ENCODE results near the gene CENPM. TPM values are rescaled to one million over a fixed set of nuclear protein-coding genes. Genes with fewer than 3 reads are reported as not detected.
A peak's percentile ranks its signal among the peaks of the same experiment; 100 is the strongest.

Gene CENPM
- total and polyA plus RNA-seq, 2 donors, result 13.1 to 31.4 TPM

GRCh38 chr22:41913842-41914534 lies 33.0 kb downstream of the CENPM start:
- DNase-seq (ENCODE audit: low read depth in 6 of 9, low spot score in 9 of 9), result no peak
- Histone ChIP-seq H3K4me1 (ENCODE audit: control insufficient read depth in 2 of 2, insufficient read depth in 2 of 2, low read length in 2 of 2) (peaks cover under 1 to 26% of the 10 kb centered on the region in 2 donors), H3K27ac (ENCODE audit: low read depth in 1 of 2, low read length in 1 of 2) (no peak overlapping the region), H3K9me3 (ENCODE audit: control insufficient read depth in 2 of 2, insufficient read depth in 1 of 2, low read length in 1 of 2) (peaks cover 0 to 4% of the 10 kb centered on the region in 2 donors), H3K4me3 (ENCODE audit: low read length in 2 of 2) (peak overlapping the region in 1 of 2 donors; percentile 48), H3K27me3 (ENCODE audit: control insufficient read depth in 2 of 2, insufficient read depth in 1 of 2, low read length in 1 of 2) (peaks cover 92 to 98% of the 10 kb centered on the region in 2 donors), H3K36me3 (ENCODE audit: control insufficient read depth in 2 of 2, insufficient read depth in 2 of 2, low read length in 1 of 2) (no peaks in the 10 kb centered on the region)
- 7% methylated on average over 79 of the region's 79 CpGs for WGBS

- WGBS, result 79% methylated on average over 11 of the region's 11 CpGs
- H3K27ac ChIP-seq (ENCODE audit: low read depth in 1 of 2, low read length in 1 of 2), result no peak overlapping the region
- H3K9me3 ChIP-seq (ENCODE audit: control insufficient read depth in 2 of 2, insufficient read depth in 1 of 2, low read length in 1 of 2), result peaks cover 0 to 3% of the 10 kb centered on the region in 2 donors
- H3K27me3 ChIP-seq (ENCODE audit: control insufficient read depth in 2 of 2, insufficient read depth in 1 of 2, low read length in 1 of 2), result peaks cover 88 to 98% of the 10 kb centered on the region in 2 donors
- DNase-seq (ENCODE audit: low read depth in 6 of 9, low spot score in 9 of 9), result no peak
- no peak overlapping the region for H3K4me3 ChIP-seq (ENCODE audit: low read length in 2 of 2)
- H3K36me3 ChIP-seq (ENCODE audit: control insufficient read depth in 2 of 2, insufficient read depth in 2 of 2, low read length in 1 of 2), result no peaks in the 10 kb centered on the region
- peaks cover 0 to 18% of the 10 kb centered on the region in 2 donors for H3K4me1 ChIP-seq (ENCODE audit: control insufficient read depth in 2 of 2, insufficient read depth in 2 of 2, low read length in 2 of 2)
Observed at GRCh38 chr22:41913040-41913719, 33.8 kb downstream of the CENPM start.

GRCh38 chr22:41912338-41913039 lies 34.5 kb downstream of the CENPM start:
- no peak for DNase-seq (ENCODE audit: low read depth in 6 of 9, low spot score in 9 of 9)
- WGBS, result 86% methylated on average over 9 of the region's 9 CpGs
- Histone ChIP-seq H3K36me3 (ENCODE audit: control insufficient read depth in 2 of 2, insufficient read depth in 2 of 2, low read length in 1 of 2) (peaks cover 4 to 6% of the 10 kb centered on the region in 2 donors), H3K4me3 (ENCODE audit: low read length in 2 of 2) (no peak overlapping the region), H3K27me3 (ENCODE audit: control insufficient read depth in 2 of 2, insufficient read depth in 1 of 2, low read length in 1 of 2) (peaks cover 83 to 98% of the 10 kb centered on the region in 2 donors), H3K9me3 (ENCODE audit: control insufficient read depth in 2 of 2, insufficient read depth in 1 of 2, low read length in 1 of 2) (no peaks in the 10 kb centered on the region), H3K27ac (ENCODE audit: low read depth in 1 of 2, low read length in 1 of 2) (no peak overlapping the region), H3K4me1 (ENCODE audit: control insufficient read depth in 2 of 2, insufficient read depth in 2 of 2, low read length in 2 of 2) (peaks cover 0 to 12% of the 10 kb centered on the region in 2 donors)

- Histone ChIP-seq H3K4me3 (ENCODE audit: low read length in 2 of 2) (peak overlapping the region in 1 of 2 donors; percentile 23), H3K27me3 (ENCODE audit: control insufficient read depth in 2 of 2, insufficient read depth in 1 of 2, low read length in 1 of 2) (peaks cover 72 to 84% of the 10 kb centered on the region in 2 donors), H3K9me3 (ENCODE audit: control insufficient read depth in 2 of 2, insufficient read depth in 1 of 2, low read length in 1 of 2) (no peaks in the 10 kb centered on the region), H3K36me3 (ENCODE audit: control insufficient read depth in 2 of 2, insufficient read depth in 2 of 2, low read length in 1 of 2) (peaks cover 13 to 15% of the 10 kb centered on the region in 2 donors), H3K4me1 (ENCODE audit: control insufficient read depth in 2 of 2, insufficient read depth in 2 of 2, low read length in 2 of 2) (peaks cover 0 to 12% of the 10 kb centered on the region in 2 donors), H3K27ac (ENCODE audit: low read depth in 1 of 2, low read length in 1 of 2) (no peak overlapping the region)
- 9% methylated on average over 37 of the region's 37 CpGs for WGBS
- no peak for DNase-seq (ENCODE audit: low read depth in 6 of 9, low spot score in 9 of 9)
Observed at GRCh38 chr22:41911001-41911611, 35.8 kb downstream of the CENPM start.

GRCh38 chr22:41910050-41911000 lies 36.6 kb downstream of the CENPM start:
- no peak for DNase-seq (ENCODE audit: low read depth in 6 of 9, low spot score in 9 of 9)
- Histone ChIP-seq H3K4me3 (ENCODE audit: low read length in 2 of 2) (peak overlapping the region in 1 of 2 donors; percentile 23), H3K9me3 (ENCODE audit: control insufficient read depth in 2 of 2, insufficient read depth in 1 of 2, low read length in 1 of 2) (no peaks in the 10 kb centered on the region), H3K36me3 (ENCODE audit: control insufficient read depth in 2 of 2, insufficient read depth in 2 of 2, low read length in 1 of 2) (peaks cover 20 to 21% of the 10 kb centered on the region in 2 donors), H3K4me1 (ENCODE audit: control insufficient read depth in 2 of 2, insufficient read depth in 2 of 2, low read length in 2 of 2) (peaks cover 0 to 10% of the 10 kb centered on the region in 2 donors), H3K27me3 (ENCODE audit: control insufficient read depth in 2 of 2, insufficient read depth in 1 of 2, low read length in 1 of 2) (peaks cover 64 to 76% of the 10 kb centered on the region in 2 donors), H3K27ac (ENCODE audit: low read depth in 1 of 2, low read length in 1 of 2) (no peak overlapping the region)
- WGBS, result 3% methylated on average over 112 of the region's 112 CpGs

GRCh38 chr22:41909310-41910049 lies 37.5 kb downstream of the CENPM start:
- peak overlapping the region in 1 of 2 donors; percentile 44 for H3K27ac ChIP-seq (ENCODE audit: low read depth in 1 of 2, low read length in 1 of 2)
- H3K36me3 ChIP-seq (ENCODE audit: control insufficient read depth in 2 of 2, insufficient read depth in 2 of 2, low read length in 1 of 2), result peaks cover 28 to 29% of the 10 kb centered on the region in 2 donors
- peaks cover 57 to 69% of the 10 kb centered on the region in 2 donors for H3K27me3 ChIP-seq (ENCODE audit: control insufficient read depth in 2 of 2, insufficient read depth in 1 of 2, low read length in 1 of 2)
- H3K4me1 ChIP-seq (ENCODE audit: control insufficient read depth in 2 of 2, insufficient read depth in 2 of 2, low read length in 2 of 2), result peaks cover 0 to 7% of the 10 kb centered on the region in 2 donors
- WGBS, result 37% methylated on average over 55 of the region's 55 CpGs
- no peak overlapping the region for H3K4me3 ChIP-seq (ENCODE audit: low read length in 2 of 2)
- H3K9me3 ChIP-seq (ENCODE audit: control insufficient read depth in 2 of 2, insufficient read depth in 1 of 2, low read length in 1 of 2), result no peaks in the 10 kb centered on the region
- DNase-seq (ENCODE audit: low read depth in 6 of 9, low spot score in 9 of 9), result no peak

- 80% methylated on average over 14 of the region's 14 CpGs for WGBS
- H3K4me3 ChIP-seq (ENCODE audit: low read length in 2 of 2), result no peak overlapping the region
- H3K27me3 ChIP-seq (ENCODE audit: control insufficient read depth in 2 of 2, insufficient read depth in 1 of 2, low read length in 1 of 2), result peaks cover 48 to 62% of the 10 kb centered on the region in 2 donors
- peaks cover 37% of the 10 kb centered on the region in 2 donors for H3K36me3 ChIP-seq (ENCODE audit: control insufficient read depth in 2 of 2, insufficient read depth in 2 of 2, low read length in 1 of 2)
- no peak for DNase-seq (ENCODE audit: low read depth in 6 of 9, low spot score in 9 of 9)
- no peaks in the 10 kb centered on the region for H3K9me3 ChIP-seq (ENCODE audit: control insufficient read depth in 2 of 2, insufficient read depth in 1 of 2, low read length in 1 of 2)
- no peak overlapping the region for H3K27ac ChIP-seq (ENCODE audit: low read depth in 1 of 2, low read length in 1 of 2)
- peaks cover 0 to 7% of the 10 kb centered on the region in 2 donors for H3K4me1 ChIP-seq (ENCODE audit: control insufficient read depth in 2 of 2, insufficient read depth in 2 of 2, low read length in 2 of 2)
Observed at GRCh38 chr22:41908411-41909309, 38.3 kb downstream of the CENPM start.
